GM19438 (cell line): ENCODE results near the gene DNA2.
"Not testable (repeated sequence)": the region's sequence is repeated elsewhere in the genome, so short reads cannot be mapped to it uniquely, and the experiment has no call there.

ENCODE experiments used
- ATAC-seq: cut with Tn5 transposase; IDR thresholded peaks from one replicate; pipeline ENCODE4 v1.9.1; 2021; ENCODE audit warnings: low read depth; ENCODE audit not compliant: unreplicated experiment

DNA2 gene

GRCh38 chr10:68461032-68461431, 10.7 kb downstream of the DNA2 start:
- no peak for ATAC-seq

GRCh38 chr10:68449698-68450097, 22.1 kb downstream of the DNA2 start:
- ATAC-seq, result not testable (repeated sequence)

GRCh38 chr10:68446179-68446578, 25.6 kb downstream of the DNA2 start:
- no peak for ATAC-seq

- ATAC-seq, result no peak
Measured at GRCh38 chr10:68442971-68443370, 28.8 kb downstream of the DNA2 start.

GRCh38 chr10:68440898-68441297, 30.9 kb downstream of the DNA2 start:
- no peak for ATAC-seq

GRCh38 chr10:68435803-68436202, 36.0 kb downstream of the DNA2 start:
- ATAC-seq, result no peak

GRCh38 chr10:68434657-68435056, 37.1 kb downstream of the DNA2 start:
- no peak for ATAC-seq

GRCh38 chr10:68428396-68429104, 43.2 kb downstream of the DNA2 start:
- ATAC-seq, result no peak

GRCh38 chr10:68424454-68425014, 47.2 kb downstream of the DNA2 start:
- no peak for ATAC-seq

- no peak for ATAC-seq
Measured at GRCh38 chr10:68423522-68423921, 48.3 kb downstream of the DNA2 start.

GRCh38 chr10:68419376-68419775, 52.4 kb downstream of the DNA2 start:
- no peak for ATAC-seq

GRCh38 chr10:68408898-68409518, 62.8 kb downstream of the DNA2 start:
- ATAC-seq, result no peak

GRCh38 chr10:68406815-68407548, 64.8 kb downstream of the DNA2 start, which contains the start of gene RUFY2:
Gene RUFY2 (minus strand): TSS chr10:68407277. CDS start chr10:68407189, 88 bp downstream.
- ATAC-seq, result peak; percentile 94

- ATAC-seq, result peak; percentile 44
Measured at GRCh38 chr10:68406111-68406814, 65.5 kb downstream of the DNA2 start.

- ATAC-seq, result no peak
Measured at GRCh38 chr10:68403701-68404100, 68.1 kb downstream of the DNA2 start.

GRCh38 chr10:68402276-68402675, 69.5 kb downstream of the DNA2 start:
- ATAC-seq, result no peak

- ATAC-seq, result no peak
Measured at GRCh38 chr10:68397005-68397404, 74.8 kb downstream of the DNA2 start.

GRCh38 chr10:68385740-68386139, 86.0 kb downstream of the DNA2 start:
- no peak for ATAC-seq

- no peak for ATAC-seq
Measured at GRCh38 chr10:68371604-68372003, 100.2 kb downstream of the DNA2 start.

- no peak for ATAC-seq
Measured at GRCh38 chr10:68367121-68367520, 104.7 kb downstream of the DNA2 start.

GRCh38 chr10:68366600-68366999, 105.2 kb downstream of the DNA2 start:
- no peak for ATAC-seq
